22Rv1 (cell line): Measurements from ENCODE around the gene NR5A1.

Experiments used
- CTCF ChIP-seq: fragments of 450-650 bp; IDR thresholded peaks from 2 replicates; pipeline ENCODE4 v1.5.1; 2017; ENCODE audit warnings: mild to moderate bottlenecking
- ZFX ChIP-seq: fragments of 450-650 bp; IDR thresholded peaks from 2 replicates; pipeline ENCODE4 v1.6.1; 2017; ENCODE audit warnings: antibody characterized with exemption, borderline replicate concordance

DNA sequence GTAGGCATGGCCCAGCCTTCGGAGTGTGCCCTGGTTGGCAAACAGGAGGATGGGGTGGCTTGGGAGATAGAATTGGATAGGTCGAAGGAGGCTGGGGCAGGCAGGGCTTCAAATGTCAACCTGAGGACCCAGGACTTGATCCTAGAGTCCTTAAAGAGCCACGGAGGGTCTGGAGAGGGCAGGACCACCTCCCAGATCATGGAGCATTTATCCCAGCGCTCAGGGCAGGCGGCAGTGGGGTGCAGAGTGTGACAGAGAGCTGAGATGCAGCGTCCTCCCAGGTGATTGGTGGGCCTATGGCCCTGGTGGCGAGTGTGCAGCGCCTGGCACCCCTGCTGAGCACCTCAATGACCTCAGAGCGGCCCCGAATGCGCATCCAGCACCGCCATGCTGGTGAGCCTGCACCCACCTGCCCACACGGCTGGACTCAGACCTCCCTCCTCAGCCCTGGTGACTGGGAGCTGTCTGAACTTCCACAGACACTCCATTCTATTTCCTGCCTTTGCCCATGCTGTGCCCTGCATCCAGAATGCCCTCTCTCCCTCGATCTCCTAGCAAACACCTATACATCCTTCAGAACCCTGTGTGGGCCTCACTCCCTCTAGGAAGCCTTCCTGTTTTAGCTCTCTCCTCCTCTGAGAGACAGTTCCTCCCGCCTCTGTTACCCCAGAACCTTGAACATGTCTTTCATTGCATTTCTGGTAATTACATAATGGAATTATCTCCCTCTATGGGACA is 50.7 kb downstream of the NR5A1 start:
- TF ChIP-seq CTCF: no peak
- no peak for TF ChIP-seq ZFX
